ENCODE results near the gene VPS37D. TPM values are rescaled to one million over a fixed set of nuclear protein-coding genes. Genes with fewer than 3 reads are reported as not detected.
A peak's percentile ranks its signal among the peaks of the same experiment; 100 is the strongest.
"Not testable (repeated sequence)": the region's sequence is repeated elsewhere in the genome, so short reads cannot be mapped to it uniquely, and the experiment has no call there.

The VPS37D gene
- total RNA-seq, 1 donor from 2014 or later: 0.24 TPM

- peaks cover 5% of the 10 kb centered on the region for H3K9me3 Mint-ChIP-seq
- ChIA-PET POLR2A (no interaction called here), CTCF (no interaction called here)
- no peak overlapping the region for H3K4me3 Mint-ChIP-seq
- H3K4me1 Mint-ChIP-seq: no peaks in the 10 kb centered on the region
- ATAC-seq (ENCODE audit: low read depth): no peak
- no peak overlapping the region for H3K27ac Mint-ChIP-seq
- no peaks in the 10 kb centered on the region for H3K36me3 Mint-ChIP-seq (ENCODE audit: low read depth)
- peaks cover 29% of the 10 kb centered on the region for H3K27me3 Mint-ChIP-seq
- TF ChIP-seq CTCF (IDR thresholded peaks at IDR 0.05): no peak
- intact Hi-C loops (cut with micrococcal nuclease): no loop called here
- no peak for DNase-seq
These were observed 7.6 kb upstream of the VPS37D start for GRCh38 chr7:73659983-73660382.

- H3K9me3 Mint-ChIP-seq; H3K36me3 Mint-ChIP-seq (ENCODE audit: low read depth); H3K4me3 Mint-ChIP-seq; H3K4me1 Mint-ChIP-seq; ATAC-seq (ENCODE audit: low read depth); DNase-seq; CTCF ChIA-PET; H3K27ac Mint-ChIP-seq; intact Hi-C loops (cut with micrococcal nuclease); POLR2A ChIA-PET: not testable (repeated sequence)
- peaks cover 27% of the 10 kb centered on the region for H3K27me3 Mint-ChIP-seq
These were observed 7.0 kb upstream of the VPS37D start for GRCh38 chr7:73660594-73660993.

GRCh38 chr7:73663033-73663432, 4.6 kb upstream of the VPS37D start:
- intact Hi-C loops (cut with micrococcal nuclease): no loop called here
- Mint-ChIP-seq H3K27ac (no peak overlapping the region), H3K9me3 (peaks cover 5% of the 10 kb centered on the region), H3K27me3 (peaks cover 28% of the 10 kb centered on the region), H3K36me3 (ENCODE audit: low read depth) (no peaks in the 10 kb centered on the region), H3K4me1 (no peaks in the 10 kb centered on the region), H3K4me3 (no peak overlapping the region)
- TF ChIP-seq CTCF (IDR thresholded peaks at IDR 0.05): no peak
- ATAC-seq (ENCODE audit: low read depth) (no peak), DNase-seq (no peak)
- POLR2A ChIA-PET: no interaction called here
- CTCF ChIA-PET: no interaction called here

- TF ChIP-seq CTCF (IDR thresholded peaks at IDR 0.05): no peak
- peaks cover 20% of the 10 kb centered on the region for H3K27me3 Mint-ChIP-seq
- no peaks in the 10 kb centered on the region for H3K36me3 Mint-ChIP-seq (ENCODE audit: low read depth)
- peaks cover 6% of the 10 kb centered on the region for H3K4me1 Mint-ChIP-seq
- peak overlapping the region; percentile 76 for H3K4me3 Mint-ChIP-seq
- POLR2A ChIA-PET: interaction anchor here (0.6 to 0.8 kb wide), 3 partner anchors 35 to 70 kb away, joined by 3 to 9 read pairs (median 4); no protein-coding TSS in a partner anchor
- CTCF ChIA-PET: interaction anchor here (0.6 to 1.1 kb wide), 4 partner anchors 8 to 146 kb away, joined by 3 read pairs; partner anchors contain the start of genes ABHD11 and BAZ1B
- H3K9me3 Mint-ChIP-seq: peaks cover under 1% of the 10 kb centered on the region
- no peak for ATAC-seq (ENCODE audit: low read depth)
- no peak overlapping the region for H3K27ac Mint-ChIP-seq
- intact Hi-C loops (cut with micrococcal nuclease): loop anchor here (5.0 kb wide), 2 partner anchors 69 to 174 kb away; partner anchors contain the start of genes ABHD11 and METTL27
- no peak for DNase-seq
These were observed 663 bp downstream of the VPS37D start for GRCh38 chr7:73668103-73668885.

GRCh38 chr7:73668886-73669230, 1.2 kb downstream of the VPS37D start:
- Mint-ChIP-seq H3K27me3 (peaks cover 15% of the 10 kb centered on the region), H3K4me1 (peaks cover 6% of the 10 kb centered on the region), H3K27ac (no peak overlapping the region), H3K4me3 (peak overlapping the region; percentile 76), H3K9me3 (no peaks in the 10 kb centered on the region), H3K36me3 (ENCODE audit: low read depth) (no peaks in the 10 kb centered on the region)
- CTCF ChIA-PET: interaction anchor here (1.1 kb wide), 1 partner anchor 11 kb away, joined by 3 read pairs; no protein-coding TSS in a partner anchor
- DNase-seq (no peak), ATAC-seq (ENCODE audit: low read depth) (no peak)
- intact Hi-C loops (cut with micrococcal nuclease): loop anchor here (5.0 kb wide), 2 partner anchors 68 to 173 kb away; partner anchors contain the start of genes ABHD11 and METTL27
- no peak for TF ChIP-seq CTCF (IDR thresholded peaks at IDR 0.05)
- POLR2A ChIA-PET: interaction anchor here (0.6 kb wide), 1 partner anchor 48 kb away, joined by 9 read pairs; no protein-coding TSS in a partner anchor
